Hematopoietic multipotent progenitor cell treated with erythropoietin and hydrocortisone succinate and interleukin-3 and kit ligand, for 15 days (in vitro differentiated cells): Measurements from ENCODE around the gene INCA1.

Experiments used
- DNase-seq: peaks from one replicate; pipeline ENCODE4 v3.0.0-alpha.2; 2015; ENCODE audit warnings: low spot score

Gene INCA1

GRCh38 chr17:5011928-5012327 is 14.6 kb upstream of the INCA1 start:
- DNase-seq, result no peak

- DNase-seq, result no peak
Measured at GRCh38 chr17:5003214-5003867, 6.0 kb upstream of the INCA1 start.

GRCh38 chr17:5002121-5002788 is 4.9 kb upstream of the INCA1 start:
- DNase-seq, result no peak

GRCh38 chr17:5000237-5000639 is 2.9 kb upstream of the INCA1 start:
- DNase-seq, result no peak

GRCh38 chr17:4999430-5000093 is 2.2 kb upstream of the INCA1 start:
- DNase-seq, result no peak

GRCh38 chr17:4998732-4999429 is 1.6 kb upstream of the INCA1 start:
- no peak for DNase-seq

GRCh38 chr17:4998027-4998731 is 857 bp upstream of the INCA1 start:
- peak; percentile 10 for DNase-seq

GRCh38 chr17:4994081-4994595 is 3.2 kb downstream of the INCA1 start:
- DNase-seq, result no peak

GRCh38 chr17:4987767-4988567 is 9.4 kb downstream of the INCA1 start:
- no peak for DNase-seq

- DNase-seq, result peak; percentile 78
Measured at GRCh38 chr17:4986951-4987766, 10.2 kb downstream of the INCA1 start, which contains the start of gene CAMTA2. TSS of gene CAMTA2 (minus strand) at chr17:4987675. CDS start at chr17:4986222, 1,453 bp downstream.

- no peak for DNase-seq
Measured at GRCh38 chr17:4986403-4986802, 10.9 kb downstream of the INCA1 start.

GRCh38 chr17:4982305-4982704 is 15.0 kb downstream of the INCA1 start:
- DNase-seq, result no peak

- peak; percentile 63 for DNase-seq
Measured at GRCh38 chr17:4980644-4981216, 16.6 kb downstream of the INCA1 start.

GRCh38 chr17:4978726-4979125 is 18.6 kb downstream of the INCA1 start:
- no peak for DNase-seq

GRCh38 chr17:4974115-4974670 is 23.1 kb downstream of the INCA1 start:
- no peak for DNase-seq

- no peak for DNase-seq
Measured at GRCh38 chr17:4973256-4974114, 23.8 kb downstream of the INCA1 start.

- DNase-seq, result no peak
Measured at GRCh38 chr17:4972752-4973151, 24.6 kb downstream of the INCA1 start.

GRCh38 chr17:4972322-4972721 is 25.0 kb downstream of the INCA1 start:
- no peak for DNase-seq
